HG02852 (cell line): Measurements from ENCODE around the gene HOXD8.

Experiments used
- ATAC-seq: cut with Tn5 transposase; IDR thresholded peaks from one replicate; pipeline ENCODE4 v1.9.1; 2021; ENCODE audit warnings: mild to moderate bottlenecking, moderate library complexity; ENCODE audit not compliant: unreplicated experiment

The HOXD8 gene

DNA sequence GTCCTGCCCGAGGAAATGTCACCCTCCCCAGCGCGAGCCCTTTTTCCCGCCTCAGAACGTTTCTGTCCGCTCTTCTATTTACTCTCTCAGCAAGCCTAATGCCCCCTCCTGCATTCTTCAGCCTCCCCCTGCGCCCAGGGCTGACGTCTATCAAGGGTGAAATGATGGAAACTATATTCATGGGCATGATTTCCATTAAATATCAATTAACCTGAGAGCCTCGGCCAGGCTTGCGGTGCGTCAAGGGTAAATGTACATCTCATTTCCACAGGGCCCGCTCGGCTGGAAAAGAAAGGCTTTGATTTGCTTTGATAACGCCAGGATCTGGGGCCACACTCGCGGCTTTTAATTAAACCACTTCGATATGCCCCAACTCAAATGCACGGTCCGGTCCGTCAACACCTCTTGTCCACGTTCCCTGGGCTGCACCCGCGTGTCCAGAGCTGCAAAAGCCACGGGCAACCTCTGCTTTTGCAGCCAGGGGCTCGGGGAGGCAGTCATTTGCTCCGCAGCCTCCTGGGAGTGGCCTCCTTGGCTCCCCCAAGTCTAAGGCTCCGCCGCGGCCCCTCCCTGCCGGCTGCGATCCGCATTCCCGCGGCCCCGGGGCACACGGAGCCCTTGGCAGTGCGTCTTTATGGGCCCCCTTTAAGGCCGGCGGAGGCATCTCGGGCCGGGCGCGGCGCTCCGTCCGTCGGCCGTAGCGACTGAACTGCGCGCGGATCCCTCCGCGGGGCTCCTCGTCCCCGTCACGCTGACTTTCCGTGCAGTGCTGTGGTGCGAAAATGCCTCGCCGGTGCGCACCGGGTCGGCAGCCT is at the start of gene HOXD8:
HOXD8 (plus strand) TSS at position 724 of the 815 bp plus-strand sequence. CDS start 662 bp downstream, outside the sequence.
- ATAC-seq, result no peak

GRCh38 chr2:176079831-176080539 is 49.5 kb upstream of the HOXD8 start:
- no peak for ATAC-seq

- no peak for ATAC-seq
These were observed 48.7 kb upstream of the HOXD8 start for GRCh38 chr2:176080540-176081375.

DNA sequence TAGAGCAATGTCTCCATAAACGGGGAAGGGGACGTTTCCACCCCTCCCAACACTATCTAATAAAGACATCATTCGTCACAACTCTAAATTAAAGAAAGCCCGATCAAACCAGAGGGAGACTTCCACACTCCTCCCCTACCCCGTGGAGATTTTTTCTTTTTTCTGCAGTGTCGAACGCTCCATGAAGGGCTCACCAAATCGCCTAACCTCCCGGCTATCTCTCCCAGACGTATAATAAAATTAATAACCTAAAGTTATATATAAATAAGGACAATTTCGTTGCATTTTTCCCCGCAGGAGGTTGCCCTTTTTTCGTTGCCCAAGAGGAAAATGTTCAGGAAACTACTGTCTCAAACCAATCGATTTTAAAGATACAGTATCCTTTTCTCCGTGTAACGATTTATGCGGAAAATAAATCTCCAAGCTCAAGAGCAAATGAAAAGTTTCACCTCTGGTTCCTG is 48.1 kb upstream of the HOXD8 start:
- no peak for ATAC-seq

DNA sequence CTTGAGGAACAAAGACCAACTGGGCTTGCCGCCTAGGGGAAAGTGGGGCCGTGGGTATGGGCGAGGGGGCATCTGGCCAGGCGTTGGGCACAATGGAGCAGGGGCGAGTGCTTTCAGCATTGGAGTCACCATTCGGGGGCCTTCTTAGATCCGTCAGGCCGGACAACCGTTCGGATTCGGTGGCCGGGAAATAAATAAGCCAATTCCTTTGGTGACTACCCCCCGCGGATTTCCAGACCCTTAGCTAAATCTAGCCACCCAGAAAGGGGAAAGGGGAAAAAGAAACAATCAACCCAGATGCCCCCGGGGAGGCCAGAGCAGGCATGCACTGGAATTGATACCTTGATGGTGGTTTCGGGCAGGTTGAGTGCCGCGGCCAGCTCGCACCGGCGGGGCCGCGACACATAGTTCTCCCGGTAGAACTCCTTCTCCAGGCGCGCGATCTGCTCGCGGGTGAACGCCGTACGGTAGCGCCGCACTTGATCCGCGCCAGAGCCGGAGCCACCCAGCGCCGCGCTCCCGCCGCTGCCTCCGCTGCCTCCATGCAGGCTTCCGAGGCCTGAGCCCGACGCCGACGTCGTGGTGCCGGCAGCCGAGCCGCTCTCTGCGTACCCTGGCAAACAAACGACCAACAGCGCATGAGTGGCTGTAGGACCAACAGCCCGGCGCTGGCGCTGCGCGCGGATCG is 47.5 kb upstream of the HOXD8 start:
- ATAC-seq, result no peak

GRCh38 chr2:176082525-176082823 is 47.0 kb upstream of the HOXD8 start:
- ATAC-seq, result no peak

DNA sequence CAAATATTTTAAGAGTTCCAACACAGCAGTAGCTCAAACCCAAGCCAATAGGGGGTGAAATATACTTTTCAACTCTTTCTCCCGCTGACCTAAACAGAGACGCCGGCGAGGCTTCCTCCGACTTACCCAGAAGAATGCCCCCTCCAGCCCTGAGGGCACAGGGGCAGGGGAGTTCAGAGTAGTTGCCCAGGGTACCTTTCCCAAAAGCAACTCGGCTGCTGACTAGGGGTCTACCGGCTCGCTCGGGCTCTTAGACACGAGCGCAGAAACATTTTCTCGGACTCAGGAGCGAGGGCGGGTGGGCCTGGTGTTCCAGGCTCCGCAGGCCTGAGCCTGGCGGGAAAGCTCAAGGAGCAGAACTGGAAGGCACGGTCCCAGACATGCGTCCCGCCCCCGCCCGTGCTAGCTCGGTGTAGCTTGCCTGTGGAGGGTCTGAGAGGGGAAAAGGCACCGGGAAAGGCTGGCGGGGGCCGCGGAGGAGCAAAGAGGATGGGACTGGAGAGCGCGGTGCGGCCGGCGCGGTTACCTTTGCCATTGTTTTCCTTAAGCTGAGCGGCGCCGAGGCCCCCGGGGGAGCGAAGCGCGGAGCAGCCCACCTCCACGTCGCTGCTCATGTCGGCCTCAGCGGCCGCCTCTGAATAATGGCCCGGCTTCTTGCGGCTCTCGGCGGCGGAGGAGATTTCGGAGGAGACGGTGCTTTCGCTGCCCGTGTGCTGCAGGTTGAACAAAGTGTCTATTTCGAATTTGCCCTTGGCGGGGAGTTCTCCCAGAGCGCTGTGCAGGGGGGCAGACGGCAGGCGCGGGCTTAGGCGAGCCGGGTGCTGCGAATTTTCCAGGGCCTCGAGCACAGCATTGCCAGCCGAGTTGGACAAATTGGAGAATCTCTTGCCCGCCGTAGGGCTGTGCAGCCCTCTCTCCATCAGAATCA is 46.4 kb upstream of the HOXD8 start:
- ATAC-seq, result no peak

DNA sequence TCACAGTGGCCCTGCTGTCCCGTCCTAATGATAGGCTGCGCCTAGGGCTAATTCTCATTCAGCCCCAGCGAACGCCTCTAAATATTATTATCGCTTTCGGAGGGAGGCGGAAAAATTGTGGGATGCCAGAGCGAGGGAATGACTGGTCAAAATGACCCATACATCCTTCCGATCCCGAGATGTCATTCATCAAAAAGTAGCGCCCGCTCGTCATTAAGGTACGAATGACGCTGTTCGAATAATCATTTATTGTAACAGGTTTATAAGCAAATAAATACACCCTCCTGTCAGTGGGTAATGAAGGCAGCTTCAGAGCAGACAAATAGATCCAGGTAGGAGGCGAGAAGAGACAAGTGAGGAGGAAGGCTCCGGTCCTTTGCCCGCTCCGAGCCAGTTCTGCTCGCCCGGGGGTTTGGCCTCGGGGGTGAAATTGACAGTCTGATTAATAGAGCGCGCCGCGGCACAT is 45.7 kb upstream of the HOXD8 start, which contains the start of gene EVX2:
EVX2 (minus strand) TSS at position 167 of the 466 bp plus-strand sequence. CDS start 186 bp downstream, outside the sequence.
- no peak for ATAC-seq

GRCh38 chr2:176084611-176085119 is 44.8 kb upstream of the HOXD8 start:
- ATAC-seq, result no peak

- ATAC-seq, result no peak
These were observed 44.3 kb upstream of the HOXD8 start for GRCh38 chr2:176085120-176085788.

GRCh38 chr2:176085861-176086771 is 43.4 kb upstream of the HOXD8 start:
- ATAC-seq, result no peak

DNA sequence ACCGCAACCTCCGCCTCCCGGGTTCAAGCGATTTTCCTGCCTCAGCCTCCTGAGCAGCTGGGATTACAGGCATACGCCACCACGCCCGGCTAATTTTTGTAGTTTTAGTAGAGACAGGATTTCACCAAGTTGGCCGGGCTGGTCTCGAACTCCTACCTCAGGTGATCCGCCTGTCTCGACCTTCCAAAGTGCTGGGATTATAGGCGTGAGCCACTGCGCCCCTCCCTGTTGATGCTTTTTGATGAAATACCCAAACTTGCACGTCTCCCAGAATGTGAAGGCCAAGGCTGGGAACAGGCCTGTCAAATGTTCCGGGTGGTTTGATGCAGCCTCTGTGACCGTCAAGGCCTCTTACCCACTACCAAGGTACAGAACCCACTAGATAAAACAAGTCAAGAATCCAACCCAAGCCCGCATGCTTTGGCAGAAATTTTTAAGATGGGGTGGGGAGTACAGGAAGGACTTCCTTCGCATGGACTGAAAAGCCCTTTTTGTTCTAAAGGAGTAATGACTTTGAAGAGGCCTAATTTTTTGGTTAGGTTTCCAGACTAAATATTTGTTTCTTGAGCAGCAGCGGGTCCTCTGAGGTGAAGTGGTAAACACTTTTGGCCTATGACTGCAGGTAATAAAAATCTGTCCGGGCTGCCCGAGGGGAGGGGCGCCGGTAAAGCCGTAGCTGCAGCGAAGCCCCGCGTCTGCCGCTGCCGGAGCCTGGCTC is 42.0 kb upstream of the HOXD8 start:
- no peak for ATAC-seq

- ATAC-seq, result no peak
These were observed 41.2 kb upstream of the HOXD8 start for GRCh38 chr2:176088048-176088936.

- ATAC-seq, result no peak
These were observed 40.3 kb upstream of the HOXD8 start for GRCh38 chr2:176088937-176089842.

DNA sequence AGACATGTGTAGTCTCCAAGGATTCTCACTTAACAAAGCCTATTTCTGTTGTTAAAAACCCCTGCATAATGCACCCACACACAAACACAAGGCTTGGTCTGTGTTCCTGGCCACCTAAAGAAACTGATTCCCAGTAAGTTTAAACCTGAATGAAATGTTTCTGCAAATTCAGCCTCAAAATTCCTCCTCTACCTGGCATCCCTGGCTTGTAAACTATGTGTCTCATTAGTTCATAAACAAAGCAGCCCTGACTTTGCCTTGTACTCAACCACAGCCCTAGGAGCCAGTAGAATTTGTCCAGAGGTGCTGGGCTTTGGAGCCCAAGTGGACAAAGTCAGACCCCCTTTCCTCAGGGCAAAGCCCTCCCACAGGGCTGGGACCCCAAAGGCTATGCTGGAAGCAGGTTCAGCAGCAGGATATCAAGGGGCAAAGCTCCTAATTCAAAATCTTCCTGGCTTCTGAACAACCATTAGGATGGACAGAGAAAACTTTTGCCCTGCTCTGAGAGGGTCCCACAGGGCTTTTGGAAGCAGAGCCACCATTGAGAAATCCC is 39.6 kb upstream of the HOXD8 start:
- ATAC-seq, result no peak
